GM10847 (cell line): ENCODE data around the gene S100A10.

Experiments used
- POLR2A ChIP-seq: IDR thresholded peaks from 2 replicates; pipeline ENCODE4 v1.6.1; 2011; ENCODE audit not compliant: insufficient read length; ENCODE audit errors: extremely low read depth

The S100A10 gene

DNA sequence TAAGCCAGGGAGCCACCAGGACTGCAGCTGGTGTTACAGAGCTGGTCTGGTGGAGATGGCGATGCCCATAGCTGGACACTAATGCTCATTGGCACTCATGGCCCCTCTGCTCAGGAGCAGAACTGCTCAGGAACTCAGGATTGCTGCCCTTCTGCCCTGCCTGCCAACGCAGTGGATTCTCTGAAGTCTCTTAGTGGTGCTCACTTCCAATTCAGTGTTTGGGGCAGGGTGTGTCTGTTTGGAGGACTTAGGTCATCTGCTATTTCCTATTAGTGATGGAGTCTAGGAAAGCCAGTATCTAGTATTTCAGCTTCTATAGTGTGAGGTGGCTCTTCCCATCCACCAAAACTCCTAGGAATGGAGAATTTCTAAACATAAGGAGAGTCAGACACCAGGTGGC, 29.1 kb downstream of the S100A10 start:
- TF ChIP-seq POLR2A = no peak

DNA sequence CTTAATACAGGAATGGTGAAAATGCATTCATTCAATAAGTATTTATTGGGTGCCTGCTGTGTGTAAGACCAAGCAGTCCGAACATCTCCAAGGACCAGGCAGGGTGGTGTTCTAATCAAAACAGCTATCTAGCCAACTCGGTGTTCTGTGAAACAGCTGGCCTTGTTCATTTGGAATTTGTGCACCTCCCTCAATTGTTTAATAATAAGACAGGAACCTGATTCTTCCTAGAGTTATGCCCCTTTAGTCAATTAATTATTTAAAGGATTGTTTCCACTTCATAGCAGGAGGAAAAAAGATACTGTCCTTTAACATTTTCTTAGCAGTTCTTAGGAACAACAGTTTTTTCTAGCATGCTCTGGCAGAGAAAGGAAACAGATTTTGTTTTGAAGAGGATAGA, 30.4 kb downstream of the S100A10 start:
- TF ChIP-seq POLR2A = no peak

DNA sequence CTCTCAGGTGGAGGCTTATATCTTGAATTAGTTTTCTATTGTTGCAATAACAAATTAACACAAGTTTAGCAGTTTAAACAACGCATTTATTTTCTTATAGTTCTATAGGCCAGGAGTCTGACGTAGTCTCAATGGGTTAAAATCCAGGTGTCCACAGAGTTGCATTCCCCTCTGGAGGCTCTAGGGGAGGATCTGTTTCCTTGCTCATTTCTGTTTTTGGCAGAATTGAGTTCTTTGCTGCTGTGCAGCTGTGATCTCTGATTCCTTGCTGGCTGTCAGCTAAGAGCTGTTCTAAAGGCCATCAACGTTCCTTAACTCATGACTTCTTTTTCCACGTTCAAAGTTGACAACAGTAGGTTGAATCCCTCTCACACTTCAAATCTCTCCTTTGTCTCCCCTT, 31.8 kb downstream of the S100A10 start:
- TF ChIP-seq POLR2A = no peak

DNA sequence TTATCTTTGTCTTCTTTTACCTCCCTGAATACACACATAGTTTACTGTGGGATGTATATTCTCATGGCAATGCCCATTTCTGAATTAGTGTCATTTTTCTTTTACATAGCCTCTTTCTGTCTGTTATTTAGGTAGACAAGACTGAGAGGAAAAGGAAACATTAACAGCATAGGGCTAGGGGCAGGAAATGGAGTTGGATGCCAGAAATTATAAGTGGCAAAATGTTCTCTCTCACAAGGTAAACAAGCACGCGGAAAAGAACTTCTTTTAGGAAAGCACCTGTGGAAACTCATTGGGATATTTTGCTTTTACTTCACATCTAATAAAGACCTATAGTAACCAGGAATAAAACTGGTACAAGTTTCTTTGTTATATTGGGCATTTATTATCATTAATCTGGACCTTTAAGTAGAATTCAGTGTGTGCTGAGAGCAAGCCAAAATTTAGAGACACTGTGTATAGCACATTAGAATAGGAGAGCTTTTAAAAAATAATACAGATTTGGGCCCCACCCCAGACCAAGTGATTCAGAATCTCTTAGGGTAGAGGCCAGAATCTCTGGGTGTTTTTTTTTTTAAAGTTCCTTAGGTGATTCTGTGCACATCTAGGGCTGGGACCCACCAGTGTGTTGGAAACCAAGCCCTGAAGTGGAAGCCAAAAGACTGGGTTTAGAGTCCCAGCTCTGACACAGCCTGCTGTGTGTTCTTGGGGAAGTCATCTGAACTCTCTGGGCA, 32.7 kb downstream of the S100A10 start:
- no peak for TF ChIP-seq POLR2A

DNA sequence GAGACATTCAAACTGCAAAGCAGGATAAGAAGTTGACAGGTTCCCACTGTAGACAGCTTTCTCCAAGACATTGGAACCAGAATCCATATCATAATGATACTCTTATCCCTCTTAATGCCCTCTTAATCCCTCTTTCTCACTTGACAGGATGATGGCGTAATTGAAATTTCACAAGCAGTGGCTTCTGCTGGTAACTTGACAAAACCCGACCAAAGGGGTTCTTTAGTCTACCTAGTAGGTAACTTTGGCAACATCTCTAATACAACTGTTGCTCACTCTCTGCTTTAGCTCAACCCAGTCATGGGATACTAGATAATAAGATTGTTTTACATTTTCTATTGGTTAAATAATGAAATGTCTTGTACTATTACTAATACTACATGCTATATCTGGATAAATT, 34.7 kb downstream of the S100A10 start:
- TF ChIP-seq POLR2A = no peak

DNA sequence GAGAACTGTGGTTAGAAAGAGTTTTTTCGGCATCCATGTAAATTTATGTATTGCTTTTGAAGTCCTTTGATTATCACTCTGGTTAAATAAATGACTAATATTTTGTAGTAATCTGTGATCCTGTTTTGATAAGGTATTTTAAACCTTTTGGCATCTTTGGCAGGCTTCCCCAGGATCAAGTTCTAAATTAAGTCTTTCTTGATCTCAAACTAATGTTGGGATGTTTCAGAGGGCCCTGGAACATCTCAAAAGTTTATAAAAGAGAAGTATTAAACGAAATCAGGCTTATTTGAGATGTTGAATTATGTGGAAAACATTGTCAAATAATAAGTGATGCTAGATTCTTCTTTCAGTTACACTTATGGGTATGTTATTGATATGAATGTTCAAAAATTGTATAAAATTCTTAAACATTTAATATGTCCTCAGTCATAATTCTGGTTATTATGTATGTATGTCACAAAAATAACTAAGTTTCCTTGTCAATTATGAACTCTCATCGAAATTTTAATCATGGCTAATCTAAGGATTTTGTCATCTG, 36.6 kb downstream of the S100A10 start:
- TF ChIP-seq POLR2A = no peak

DNA sequence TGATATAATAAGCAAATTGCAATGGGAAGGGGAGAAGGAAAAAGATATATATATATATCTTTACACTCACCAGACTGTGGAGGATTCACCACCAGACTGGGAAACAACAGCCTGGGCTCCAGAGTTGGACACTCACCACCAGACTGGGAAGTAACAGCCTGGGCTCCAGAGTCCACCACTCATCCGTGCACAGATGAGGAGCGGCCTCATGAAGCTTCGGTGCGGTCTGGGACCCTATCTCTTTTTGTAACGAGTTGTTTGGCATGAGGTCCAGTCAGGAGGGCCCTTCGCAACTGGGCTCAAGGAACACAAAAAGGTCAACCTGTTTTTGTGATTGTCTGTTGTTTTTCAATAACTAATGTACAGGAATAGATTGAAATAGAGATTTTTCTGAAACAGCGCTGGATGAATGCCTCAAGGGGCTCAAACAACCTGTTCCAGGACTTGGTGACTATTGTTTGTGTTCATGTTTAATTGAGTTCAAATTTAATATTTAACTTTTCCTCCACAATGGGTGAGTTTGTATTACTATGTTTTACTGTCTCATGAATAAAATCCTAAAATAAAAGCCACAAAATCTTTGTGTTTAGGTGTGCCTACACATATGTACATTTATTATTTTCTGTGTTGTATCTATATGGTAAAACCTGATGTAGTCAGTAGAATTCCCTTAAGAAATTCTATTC, 40.1 kb downstream of the S100A10 start:
- no peak for TF ChIP-seq POLR2A

DNA sequence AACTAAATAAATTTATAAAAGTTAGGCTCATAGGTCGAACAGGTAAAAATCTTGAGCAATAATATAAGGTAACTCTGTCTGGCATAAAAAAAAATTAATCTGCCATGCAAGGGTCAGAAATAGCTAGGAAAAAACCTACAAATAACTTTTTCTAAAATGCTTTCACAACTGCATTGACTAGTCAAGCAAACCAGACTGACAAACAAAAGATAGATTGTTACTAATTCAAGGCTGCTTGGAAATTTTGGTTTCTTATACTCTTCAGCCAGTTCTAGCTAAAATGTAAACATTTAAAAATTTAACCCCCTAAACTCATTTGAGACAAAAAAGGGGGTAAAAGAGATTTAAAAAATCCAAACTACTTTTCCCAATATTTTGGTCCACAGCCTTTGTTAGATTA, 40.8 kb downstream of the S100A10 start:
- TF ChIP-seq POLR2A = no peak

DNA sequence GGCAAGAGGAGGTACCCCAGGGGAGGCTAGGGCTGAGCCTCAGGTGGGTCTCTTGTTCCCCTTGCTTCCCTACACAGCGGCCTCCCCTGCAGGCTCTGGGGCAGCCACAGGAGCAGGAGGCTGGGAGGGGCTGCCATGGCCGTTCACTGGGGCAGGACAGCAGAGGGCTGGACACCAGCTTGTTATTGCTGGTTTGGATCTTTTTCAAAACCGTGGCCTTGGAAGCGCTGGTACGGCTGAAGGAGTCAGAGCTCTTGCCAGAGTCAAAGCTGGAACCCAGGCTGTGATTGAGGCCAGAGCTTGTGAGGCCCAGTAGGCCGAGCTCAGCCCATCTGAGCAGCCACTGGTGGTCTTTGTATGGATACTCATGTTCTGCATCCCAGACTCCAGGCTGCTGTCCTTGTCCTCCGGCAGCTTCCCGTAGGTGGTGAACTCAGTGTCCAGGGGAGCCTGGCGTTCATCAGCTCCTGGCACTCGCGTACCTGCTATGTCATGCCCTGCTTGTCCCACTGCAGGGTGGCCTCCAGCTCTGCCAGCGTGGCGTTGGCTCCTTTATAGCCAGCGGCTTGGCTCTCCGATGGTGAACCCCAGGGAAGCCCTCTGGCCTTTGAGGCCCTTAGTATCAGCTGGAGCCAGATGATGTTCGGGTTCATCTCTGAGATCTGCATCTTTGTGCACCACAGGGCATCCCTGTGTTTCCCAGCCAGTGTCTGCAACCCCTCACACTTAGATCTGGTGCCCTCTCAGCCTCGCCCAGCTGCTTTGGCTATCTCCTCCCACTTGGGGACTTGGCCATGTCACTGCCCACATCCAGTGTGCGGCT, 44.1 kb downstream of the S100A10 start:
- TF ChIP-seq POLR2A = no peak

DNA sequence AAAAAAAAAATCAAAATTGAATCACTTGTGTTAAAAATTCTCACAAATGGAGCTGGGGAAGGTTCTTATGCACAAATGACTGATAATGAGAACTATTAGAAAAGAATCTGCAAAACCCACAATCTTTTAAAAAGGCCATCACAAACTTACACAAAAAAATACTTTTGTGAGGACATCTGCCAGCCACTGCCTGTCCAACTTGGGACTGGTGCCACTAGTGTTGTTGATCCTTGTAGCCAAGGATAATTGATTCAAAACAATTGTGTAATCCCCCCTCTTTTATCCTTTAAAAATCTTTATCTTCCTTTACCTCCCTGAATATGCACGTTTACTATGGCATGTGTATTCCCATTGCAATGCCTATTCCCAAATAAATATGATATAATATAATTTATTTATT, 45.2 kb downstream of the S100A10 start:
- TF ChIP-seq POLR2A = no peak

DNA sequence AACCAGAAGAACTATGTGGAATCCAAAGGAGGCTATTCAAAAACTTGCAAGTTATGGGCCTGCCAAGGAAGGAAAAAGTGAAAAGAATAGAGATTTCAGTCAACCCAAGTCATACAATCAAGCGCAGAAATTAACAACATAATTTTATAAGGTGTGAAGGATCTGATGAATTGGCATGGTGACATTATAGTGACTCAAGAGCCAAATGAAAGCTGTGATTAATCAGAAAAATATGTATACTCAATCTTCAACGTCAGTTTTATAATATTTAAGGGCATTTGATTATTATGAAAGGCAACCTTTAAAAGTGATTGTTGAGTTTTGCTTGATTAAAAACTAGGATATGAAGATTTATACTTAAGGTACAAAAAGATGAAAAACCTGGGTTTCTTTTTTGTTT, 46.5 kb downstream of the S100A10 start:
- no peak for TF ChIP-seq POLR2A

DNA sequence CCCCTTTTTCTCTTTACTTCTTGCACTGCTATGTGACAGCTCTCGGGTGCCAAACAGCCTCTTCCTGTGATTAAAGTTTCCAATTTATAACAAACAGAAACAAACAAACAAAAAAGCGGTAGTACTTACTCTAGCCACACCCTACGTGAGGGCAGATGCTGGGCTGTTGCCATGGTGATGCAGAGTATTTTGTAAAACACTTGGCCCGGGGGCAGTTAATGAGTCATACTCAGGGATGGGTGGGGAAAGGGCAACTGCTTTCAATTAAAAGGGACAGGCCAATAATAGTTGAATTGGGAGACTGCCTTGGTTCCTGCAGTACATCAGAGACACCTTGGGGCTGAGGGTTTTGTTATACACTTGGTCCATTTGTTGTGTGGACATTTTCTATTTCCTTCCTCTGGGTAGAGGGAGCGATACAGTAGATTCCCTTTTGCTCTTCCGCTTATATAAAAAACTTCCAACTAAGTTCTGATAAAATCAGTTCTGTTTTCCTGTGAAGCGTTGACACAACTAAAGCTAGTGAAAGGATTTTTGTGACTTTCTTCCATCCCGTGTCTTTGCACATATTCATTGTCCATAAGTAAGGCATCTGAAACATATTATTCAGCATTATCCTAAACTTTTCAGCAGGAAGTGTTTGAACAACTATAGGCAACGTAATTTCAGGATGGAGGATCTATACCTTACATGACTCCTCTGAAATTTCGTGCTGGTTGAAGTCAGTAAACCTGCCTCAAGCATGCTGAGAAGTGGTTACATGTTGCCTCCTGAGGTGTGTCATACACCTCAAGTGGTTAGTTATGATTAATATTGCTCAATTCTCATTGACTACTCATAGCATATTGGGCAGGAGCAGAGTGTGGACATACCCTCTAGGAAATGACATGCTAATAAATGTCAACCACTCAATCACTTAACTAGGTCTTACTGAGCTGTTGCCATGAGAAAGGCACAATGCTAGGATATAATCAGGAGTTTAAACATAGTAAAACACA, 47.6 kb downstream of the S100A10 start:
- TF ChIP-seq POLR2A = no peak

DNA sequence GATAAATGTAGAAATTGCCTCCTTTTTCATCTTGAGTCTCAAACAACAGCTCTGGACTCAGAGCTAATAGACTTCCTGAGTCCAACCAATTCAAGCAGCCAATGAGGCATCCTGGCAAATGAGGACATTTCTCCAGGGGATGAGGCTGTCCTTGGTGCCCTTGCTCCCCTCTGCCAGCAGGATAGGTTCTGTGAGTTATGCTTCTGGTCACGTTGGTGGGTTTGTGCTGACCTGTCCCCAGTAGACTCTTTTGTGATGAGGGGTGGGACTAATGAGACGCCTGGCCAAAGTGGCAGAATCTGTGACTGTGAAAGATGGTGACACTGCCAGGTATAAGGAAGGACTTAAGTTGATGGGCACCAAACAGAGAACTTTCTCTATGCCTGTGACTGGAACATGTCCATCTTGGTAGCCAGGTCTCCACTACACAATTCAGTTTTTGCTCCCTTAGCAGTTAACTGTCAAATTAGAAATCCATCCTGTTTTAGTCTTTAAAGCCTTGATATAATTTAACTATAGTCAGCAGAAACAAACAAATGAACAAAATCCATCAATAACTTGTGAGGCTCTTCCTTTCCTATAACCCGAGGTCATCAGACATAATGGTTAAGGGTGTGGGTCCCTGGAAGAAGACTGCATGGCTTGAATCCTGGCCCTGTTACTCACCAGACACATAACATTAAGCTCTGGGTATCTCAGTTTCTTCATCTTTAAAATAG, 48.6 kb downstream of the S100A10 start:
- TF ChIP-seq POLR2A = no peak
